Measurements from ENCODE around the gene PPM1G.
A peak's percentile ranks its signal among the peaks of the same experiment; 100 is the strongest.
"Not testable (repeated sequence)": the region's sequence is repeated elsewhere in the genome, so short reads cannot be mapped to it uniquely, and the experiment has no call there.

Gene PPM1G

DNA sequence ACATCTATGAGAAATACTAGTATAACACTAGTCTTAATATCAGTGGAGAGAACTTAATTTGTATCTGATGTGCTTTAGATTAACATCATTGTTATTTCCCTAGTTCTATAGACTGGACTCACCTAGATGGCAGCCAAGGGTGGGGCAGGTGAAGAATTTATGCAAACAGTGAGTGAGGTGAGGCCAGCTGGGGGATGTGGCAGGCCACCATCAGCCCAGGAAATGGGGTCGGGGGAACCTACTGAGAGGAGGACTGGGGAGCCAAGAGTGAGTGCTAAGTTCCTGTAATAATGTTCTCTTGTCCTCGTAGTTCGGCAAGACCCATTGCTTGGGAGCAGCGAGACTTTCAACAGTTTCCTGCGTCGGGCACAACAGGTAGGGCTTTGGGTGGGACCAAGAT is 36.5 kb downstream of the PPM1G start:
- DNase-seq = no peak

GRCh38 chr2:27370816-27371620 is 38.4 kb downstream of the PPM1G start:
- DNase-seq = peak; percentile 80

DNA sequence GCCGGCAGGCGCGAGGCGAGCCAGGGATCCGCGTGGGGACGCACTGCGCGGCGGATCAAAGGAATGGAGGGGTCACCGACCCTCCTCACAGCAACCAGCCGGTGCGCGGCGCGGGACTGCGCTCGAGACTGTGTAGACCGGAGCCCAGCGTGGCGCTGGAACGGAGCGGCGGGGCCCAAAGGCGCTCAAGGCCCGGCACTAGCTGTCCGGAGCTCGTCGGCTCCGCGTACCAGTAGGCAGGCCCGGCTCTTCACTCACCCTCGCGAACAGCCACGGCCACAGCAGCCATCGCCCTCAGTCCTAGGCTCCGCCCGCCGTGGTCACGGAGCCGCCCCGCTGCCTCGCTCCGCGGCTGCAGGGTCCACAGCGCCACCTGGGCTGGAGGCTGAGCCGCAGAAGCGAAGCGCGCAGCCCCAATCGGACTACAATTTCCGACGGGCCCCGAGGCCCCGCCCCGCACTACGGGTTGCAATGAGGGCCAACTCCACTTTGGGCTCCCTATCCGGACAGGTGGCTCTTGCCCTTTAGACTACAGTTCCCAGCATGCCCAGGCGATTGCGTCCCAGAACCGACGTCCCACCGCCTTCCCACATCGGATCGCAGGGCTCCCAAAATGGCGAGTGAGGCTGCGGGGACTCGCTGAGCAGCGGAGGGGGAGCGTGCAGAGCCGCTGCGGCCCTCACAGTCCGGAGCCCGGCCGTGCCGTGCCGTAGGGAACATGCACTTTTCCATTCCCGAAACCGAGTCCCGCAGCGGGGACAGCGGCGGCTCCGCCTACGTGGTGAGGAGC is 39.2 kb downstream of the PPM1G start, which contains the start of the genes EIF2B4 and SNX17:
TSS of gene EIF2B4 (minus strand) at position 313 of the 790 bp plus-strand sequence. CDS start at position 289, 24 bp downstream.
TSS of gene SNX17 (plus strand) at position 591 of the 790 bp plus-strand sequence. CDS start at position 719, 128 bp downstream.
- DNase-seq = peak; percentile 96

DNA sequence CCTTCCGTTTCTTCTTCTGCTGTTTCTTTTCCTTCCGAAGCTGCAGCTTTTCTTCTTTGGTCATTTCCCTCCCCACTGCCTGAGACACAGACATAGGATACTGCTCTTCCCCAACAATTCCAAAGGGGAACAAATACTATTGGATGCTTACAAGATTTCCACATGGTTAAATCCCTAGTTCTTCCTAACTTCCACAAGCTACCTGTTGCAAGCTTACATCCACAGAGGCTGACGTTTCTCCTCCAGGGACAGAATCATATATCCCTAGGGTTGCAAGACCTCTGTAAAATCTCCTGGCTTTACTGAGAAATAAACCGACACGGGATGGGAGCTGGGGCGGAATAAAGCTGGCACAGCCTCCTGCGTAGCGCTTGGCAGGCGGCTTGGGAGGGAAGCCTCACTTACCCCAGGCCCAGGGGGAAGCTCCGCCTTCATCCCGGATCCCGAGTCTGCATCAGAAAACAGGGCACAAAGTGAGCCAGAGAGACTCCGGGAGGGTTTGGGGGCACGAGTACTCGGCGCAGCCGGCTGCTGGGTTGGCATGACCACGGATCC is 39.8 kb downstream of the PPM1G start:
- DNase-seq = no peak

- DNase-seq = no peak
Observed at GRCh38 chr2:27363933-27364332, 45.5 kb downstream of the PPM1G start.

GRCh38 chr2:27362678-27363420 is 46.5 kb downstream of the PPM1G start:
- DNase-seq = no peak

DNA sequence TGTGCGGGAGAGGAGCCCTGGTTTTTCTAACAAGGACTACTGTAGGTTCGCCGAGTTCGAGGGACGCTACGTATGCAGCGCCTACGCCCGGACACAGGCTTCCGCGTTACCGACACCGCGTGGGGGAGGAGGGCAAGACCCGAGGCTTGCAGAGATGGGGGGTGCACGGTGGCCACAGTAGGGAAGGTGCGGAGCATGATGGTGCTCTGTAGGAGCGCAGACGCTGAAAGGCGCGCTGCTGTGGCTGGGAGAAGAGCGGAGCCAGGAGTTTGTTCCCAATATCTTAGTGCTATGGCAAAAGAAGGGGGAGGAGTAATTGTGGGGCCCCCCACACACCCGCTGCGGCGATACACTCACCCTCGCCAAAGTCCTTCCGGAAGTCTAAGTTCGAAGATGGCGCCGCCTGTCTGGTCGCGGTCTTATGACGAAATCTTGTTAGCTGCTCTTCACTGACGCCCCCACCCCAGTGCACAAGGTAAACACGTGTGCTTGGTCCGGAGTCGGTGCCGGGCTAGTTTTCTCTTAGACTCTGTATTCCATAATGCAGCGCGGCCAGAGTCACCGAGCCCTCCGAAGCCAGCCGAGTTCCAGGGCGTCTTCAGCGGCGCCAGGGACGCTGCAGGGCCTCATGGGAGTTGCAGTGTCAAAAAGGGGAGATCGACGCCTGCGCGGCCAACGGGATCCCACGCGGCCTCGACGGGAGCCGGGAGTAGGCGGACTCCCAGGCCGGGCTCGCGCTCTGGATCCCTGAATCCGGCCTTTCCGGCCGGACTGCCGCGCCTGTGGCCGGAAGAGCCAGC is 52.8 kb downstream of the PPM1G start, which contains the start of gene GTF3C2:
TSS of gene GTF3C2 (minus strand) at position 383 of the 800 bp plus-strand sequence. CDS start 13,210 bp downstream, outside the sequence.
- peak; percentile 91 for DNase-seq

DNA sequence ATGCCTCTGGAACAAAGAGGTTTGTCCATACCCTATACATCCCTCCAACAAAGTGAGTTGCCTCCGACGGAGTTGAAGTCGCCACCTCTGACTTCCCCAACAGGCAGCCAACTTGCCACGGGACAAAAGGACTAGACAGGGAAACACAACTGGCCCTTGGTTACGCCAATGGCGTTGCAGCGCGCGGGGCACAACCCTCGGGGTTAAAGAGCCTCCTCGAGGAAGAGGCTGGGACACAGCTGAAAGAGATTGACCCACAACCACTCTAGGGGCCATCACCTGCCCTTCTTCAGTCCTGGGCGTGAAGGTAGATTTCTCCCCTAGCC is 53.4 kb downstream of the PPM1G start:
- DNase-seq = peak; percentile 70

DNA sequence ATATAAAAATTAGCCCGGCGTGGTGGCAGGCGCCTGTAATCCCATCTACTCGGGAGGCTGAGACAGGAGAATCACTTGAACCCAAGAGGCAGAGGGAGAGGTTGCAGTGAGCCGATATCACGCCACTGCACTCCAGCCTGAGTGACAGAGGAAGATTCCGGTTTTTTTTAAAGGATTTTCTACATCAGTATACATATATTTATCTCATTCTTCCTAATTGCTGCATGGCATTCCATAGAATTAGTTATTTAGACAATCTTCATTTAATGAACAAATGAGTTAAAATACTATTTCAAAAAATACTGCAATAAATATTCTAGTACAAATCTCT is 54.8 kb downstream of the PPM1G start:
- DNase-seq = no peak

DNA sequence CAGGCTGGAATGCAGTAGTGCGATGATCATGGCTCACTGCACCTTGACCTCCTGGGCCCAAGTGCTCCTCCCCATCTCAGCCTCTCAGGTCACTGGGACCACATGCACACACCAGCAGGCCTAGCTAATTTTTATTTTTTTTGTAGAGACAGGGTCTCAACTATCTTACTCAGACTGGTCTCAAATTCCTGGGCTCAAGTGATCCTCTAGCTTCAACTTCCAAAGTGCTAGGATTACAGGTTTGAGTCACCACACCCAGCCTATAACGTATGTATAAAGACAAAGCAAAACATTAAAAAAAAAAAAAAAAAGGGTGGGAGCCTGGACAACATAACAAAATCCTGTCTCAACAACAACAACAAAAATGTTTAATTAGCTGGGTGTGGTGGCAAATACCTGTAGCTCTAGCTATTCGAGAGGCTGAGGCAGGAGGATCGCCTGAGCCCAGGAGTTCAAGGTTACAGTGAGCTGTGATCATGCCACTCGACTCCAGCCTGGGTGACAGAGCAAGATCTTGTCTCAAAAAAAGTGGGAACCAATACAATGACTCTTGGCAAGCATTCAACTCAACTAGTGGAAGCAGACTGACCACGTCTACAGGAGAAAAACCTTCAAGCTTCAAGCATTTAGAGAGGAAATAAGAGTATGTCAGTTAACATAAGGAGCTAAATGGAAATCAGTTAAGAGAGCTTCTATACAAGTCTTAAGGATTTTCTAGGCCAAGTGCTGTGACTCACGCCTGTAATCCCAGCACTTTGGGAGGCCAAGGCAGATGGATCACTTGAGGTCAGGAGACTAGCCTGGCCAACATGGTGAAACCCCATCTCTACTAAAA is 55.4 kb downstream of the PPM1G start:
- peak; percentile 48 for DNase-seq

- not testable (repeated sequence) for DNase-seq
Observed at GRCh38 chr2:27353386-27353761, 56.0 kb downstream of the PPM1G start.

- no peak for DNase-seq
Observed at GRCh38 chr2:27351802-27352598, 57.4 kb downstream of the PPM1G start.

DNA sequence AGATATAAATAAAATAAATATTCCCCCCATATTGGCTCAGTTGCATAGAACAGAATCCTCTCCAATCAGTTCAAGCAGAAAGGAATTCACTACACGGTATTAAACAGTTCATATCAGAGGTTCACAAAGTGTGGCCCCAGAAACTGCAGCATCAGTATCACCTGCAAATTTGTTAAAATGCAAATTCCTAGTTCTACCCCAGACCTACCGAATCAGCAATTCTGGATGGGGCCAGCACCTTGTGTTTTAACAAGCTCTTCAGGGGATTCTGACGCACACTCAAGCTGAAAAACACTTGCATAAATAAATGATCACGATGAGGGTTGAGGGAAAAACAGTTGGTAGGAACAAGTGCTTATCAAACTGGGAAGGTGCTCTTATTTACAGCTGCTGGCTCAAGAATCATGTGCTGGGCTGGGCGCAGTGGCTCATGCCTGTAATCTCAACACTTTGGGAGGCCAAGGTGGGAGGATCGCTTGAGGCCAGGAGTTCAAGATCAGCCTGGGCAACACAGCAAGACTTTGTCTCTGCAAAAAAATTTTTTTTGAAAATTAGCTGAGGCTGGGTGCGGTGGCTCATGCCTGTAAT is 59.2 kb downstream of the PPM1G start:
- DNase-seq = no peak

GRCh38 chr2:27347641-27348040 is 61.8 kb downstream of the PPM1G start:
- no peak for DNase-seq

GRCh38 chr2:27336173-27336572 is 73.2 kb downstream of the PPM1G start:
- DNase-seq = no peak

DNA sequence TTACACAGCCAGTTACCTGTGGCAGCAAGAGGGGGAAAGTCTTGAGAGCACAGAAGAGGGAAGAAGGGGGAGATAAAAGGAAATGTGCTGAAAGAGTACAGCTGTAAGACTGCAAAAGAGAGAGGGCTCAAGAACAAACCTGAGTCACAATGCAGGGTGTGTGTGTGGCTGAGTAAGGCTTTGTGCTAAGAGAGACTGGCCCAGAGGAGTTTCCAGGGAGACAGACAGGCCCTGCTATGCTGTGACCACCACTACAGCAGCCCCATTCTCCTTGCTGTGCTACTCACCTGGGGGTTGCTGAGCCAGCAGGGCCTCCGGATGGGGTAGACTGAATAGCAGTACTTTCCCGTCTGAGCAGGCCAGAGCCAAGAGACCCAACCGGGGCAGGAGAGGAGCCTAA is 74.1 kb downstream of the PPM1G start:
- no peak for DNase-seq
